ENCODE data around the gene HTR2C. TPM values are rescaled to one million over a fixed set of nuclear protein-coding genes. Genes with fewer than 3 reads are reported as not detected.

The HTR2C gene
- total and polyA plus RNA-seq, 2 of the 4 experiments (the other 2 are of a cell fraction), result not detected

DNA sequence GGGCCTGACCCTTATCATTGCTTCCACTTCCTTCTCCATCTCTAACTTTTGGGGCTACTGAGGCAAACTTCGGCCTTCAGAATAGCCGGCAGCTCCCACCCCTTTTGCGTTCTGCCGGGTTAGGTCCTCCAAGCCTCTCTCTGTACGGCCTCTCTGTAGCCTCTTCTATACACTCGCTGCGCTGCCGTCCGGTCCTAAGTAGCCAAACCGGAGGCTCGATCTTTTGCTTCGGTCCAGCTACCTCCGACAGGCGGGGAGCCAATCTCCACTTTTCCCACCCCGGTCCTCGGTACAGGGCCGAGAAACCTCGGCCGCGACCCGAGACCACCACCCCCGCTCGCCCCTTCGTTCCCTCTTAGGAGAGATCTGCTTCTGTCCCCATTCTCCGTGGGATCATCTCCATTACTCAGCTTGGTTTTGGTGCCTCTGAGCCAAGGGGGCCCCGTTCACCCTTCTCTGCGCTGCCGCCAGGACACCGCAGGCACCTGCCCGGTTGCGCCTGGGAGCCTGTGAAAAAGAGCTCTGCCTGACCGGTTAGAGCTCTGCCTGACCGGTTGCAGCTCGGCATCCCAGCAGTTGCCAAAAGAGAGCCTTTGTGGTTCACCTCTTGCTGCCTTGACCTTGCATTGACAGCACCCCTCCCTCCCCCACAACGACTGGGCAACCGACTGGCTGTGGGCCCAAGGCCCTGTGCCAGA, 1.0 kb upstream of the HTR2C start:
- dilution Hi-C loops (cut with HindIII; ENCODE audit: low sequenced_read_pairs, unreplicated experiment), result no loop called here
- TF ChIP-seq BHLHE40 (IDR thresholded peaks at IDR 0.05; ENCODE audit: low read depth, low read length) (no peak), MXI1 (IDR thresholded peaks at IDR 0.05; ENCODE audit: borderline replicate concordance, low read depth, low read length) (no peak), RFX5 (IDR thresholded peaks at IDR 0.05; ENCODE audit: low read depth, low read length) (no peak), CEBPB (IDR thresholded peaks at IDR 0.05; ENCODE audit: low read depth, low read length) (no peak), FOS (IDR thresholded peaks at IDR 0.05; ENCODE audit: low read depth, low read length) (no peak), POLR2A (IDR thresholded peaks at IDR 0.05; ENCODE audit: low read depth, low read length) (no peak), SMC3 (IDR thresholded peaks at IDR 0.05; ENCODE audit: low read depth, low read length) (no peak), RAD21 (IDR thresholded peaks at IDR 0.05; ENCODE audit: low read length) (no peak), MAZ (IDR thresholded peaks at IDR 0.05; ENCODE audit: borderline replicate concordance, low read depth, low read length) (no peak), RCOR1 (IDR thresholded peaks at IDR 0.05; ENCODE audit: insufficient replicate concordance, low read length) (no peak), MAFK (IDR thresholded peaks at IDR 0.05; ENCODE audit: low read depth, low read length) (no peak), NFE2L2 (IDR thresholded peaks at IDR 0.05; ENCODE audit: low read depth, low read length) (no peak), CHD1 (IDR thresholded peaks at IDR 0.05; ENCODE audit: low read depth, low read length) (no peak)
- TF ChIP-seq, protein P1, sequence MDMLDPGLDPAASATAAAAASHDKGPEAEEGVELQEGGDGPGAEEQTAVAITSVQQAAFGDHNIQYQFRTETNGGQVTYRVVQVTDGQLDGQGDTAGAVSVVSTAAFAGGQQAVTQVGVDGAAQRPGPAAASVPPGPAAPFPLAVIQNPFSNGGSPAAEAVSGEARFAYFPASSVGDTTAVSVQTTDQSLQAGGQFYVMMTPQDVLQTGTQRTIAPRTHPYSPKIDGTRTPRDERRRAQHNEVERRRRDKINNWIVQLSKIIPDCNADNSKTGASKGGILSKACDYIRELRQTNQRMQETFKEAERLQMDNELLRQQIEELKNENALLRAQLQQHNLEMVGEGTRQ (IDR thresholded peaks at IDR 0.05; ENCODE audit: low read depth, low read length), result no peak
- TF ChIP-seq, protein P2, sequence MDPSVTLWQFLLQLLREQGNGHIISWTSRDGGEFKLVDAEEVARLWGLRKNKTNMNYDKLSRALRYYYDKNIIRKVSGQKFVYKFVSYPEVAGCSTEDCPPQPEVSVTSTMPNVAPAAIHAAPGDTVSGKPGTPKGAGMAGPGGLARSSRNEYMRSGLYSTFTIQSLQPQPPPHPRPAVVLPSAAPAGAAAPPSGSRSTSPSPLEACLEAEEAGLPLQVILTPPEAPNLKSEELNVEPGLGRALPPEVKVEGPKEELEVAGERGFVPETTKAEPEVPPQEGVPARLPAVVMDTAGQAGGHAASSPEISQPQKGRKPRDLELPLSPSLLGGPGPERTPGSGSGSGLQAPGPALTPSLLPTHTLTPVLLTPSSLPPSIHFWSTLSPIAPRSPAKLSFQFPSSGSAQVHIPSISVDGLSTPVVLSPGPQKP (IDR thresholded peaks at IDR 0.05; ENCODE audit: borderline replicate concordance, low read depth, low read length), result no peak
- TF ChIP-seq, protein P3, sequence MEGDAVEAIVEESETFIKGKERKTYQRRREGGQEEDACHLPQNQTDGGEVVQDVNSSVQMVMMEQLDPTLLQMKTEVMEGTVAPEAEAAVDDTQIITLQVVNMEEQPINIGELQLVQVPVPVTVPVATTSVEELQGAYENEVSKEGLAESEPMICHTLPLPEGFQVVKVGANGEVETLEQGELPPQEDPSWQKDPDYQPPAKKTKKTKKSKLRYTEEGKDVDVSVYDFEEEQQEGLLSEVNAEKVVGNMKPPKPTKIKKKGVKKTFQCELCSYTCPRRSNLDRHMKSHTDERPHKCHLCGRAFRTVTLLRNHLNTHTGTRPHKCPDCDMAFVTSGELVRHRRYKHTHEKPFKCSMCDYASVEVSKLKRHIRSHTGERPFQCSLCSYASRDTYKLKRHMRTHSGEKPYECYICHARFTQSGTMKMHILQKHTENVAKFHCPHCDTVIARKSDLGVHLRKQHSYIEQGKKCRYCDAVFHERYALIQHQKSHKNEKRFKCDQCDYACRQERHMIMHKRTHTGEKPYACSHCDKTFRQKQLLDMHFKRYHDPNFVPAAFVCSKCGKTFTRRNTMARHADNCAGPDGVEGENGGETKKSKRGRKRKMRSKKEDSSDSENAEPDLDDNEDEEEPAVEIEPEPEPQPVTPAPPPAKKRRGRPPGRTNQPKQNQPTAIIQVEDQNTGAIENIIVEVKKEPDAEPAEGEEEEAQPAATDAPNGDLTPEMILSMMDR (conservative IDR thresholded peaks at IDR 0.05; ENCODE audit: low read depth, low read length), result no peak
- POLR2A ChIA-PET (ENCODE audit: unreplicated experiment), result no interaction called here

More for the DNA sequence above, 1.0 kb upstream of the HTR2C start:
- no peak overlapping the region for H3K56ac ChIP-seq (ENCODE audit: extremely low read depth, insufficient read depth, low read length)
- H3K4me3 ChIP-seq (ENCODE audit: insufficient read depth, low read depth, low read length), result no peak overlapping the region
- no peak overlapping the region for H3K14ac ChIP-seq (replicated peaks; ENCODE audit: low read depth, low read length)
- H3K23ac ChIP-seq (ENCODE audit: low read depth, low read length), result no peak overlapping the region
- H3K9me3 ChIP-seq (ENCODE audit: control insufficient read depth, insufficient read depth, low read length), result peaks cover 4% of the 10 kb centered on the region; the same call in 1 of the 2 replicates
- CTCF ChIA-PET, result no interaction called here
- H4K8ac ChIP-seq (ENCODE audit: low read depth in 2 of 2, low read length in 2 of 2), result no peak overlapping the region
- no peaks in the 10 kb centered on the region for H3K9me1 ChIP-seq (ENCODE audit: insufficient read depth, low read length)
- no peak overlapping the region for H3K4me2 ChIP-seq (ENCODE audit: low read depth, low read length)
- H3K27ac ChIP-seq (ENCODE audit: insufficient read depth, low read length), result no peak overlapping the region
- H4K20me1 ChIP-seq (ENCODE audit: insufficient read depth, low read length), result no peaks in the 10 kb centered on the region
- H4K91ac ChIP-seq (ENCODE audit: insufficient read depth, low read depth, low read length), result no peak overlapping the region
- peaks cover 41% of the 10 kb centered on the region for H3K27me3 ChIP-seq (ENCODE audit: control insufficient read depth, insufficient read depth, low read length)
- no peak overlapping the region for H2BK20ac ChIP-seq (ENCODE audit: low read depth, low read length)
- H2AK5ac ChIP-seq (ENCODE audit: low read depth, low read length), result no peak overlapping the region
- intact Hi-C loops (cut with micrococcal nuclease), result no loop called here
- no peak overlapping the region for H4K5ac ChIP-seq (ENCODE audit: low read depth, low read length)
- no peak for ATAC-seq (ENCODE audit: low read depth)
- in situ Hi-C loops (cut with MboI; ENCODE audit: low sequenced_read_pairs), result no loop called here
- H2BK5ac ChIP-seq (ENCODE audit: low read depth, low read length, poor library complexity, severe bottlenecking), result no peak overlapping the region
- no peak overlapping the region for H3K9ac ChIP-seq (ENCODE audit: low read depth, low read length)
- H3K4me1 ChIP-seq (ENCODE audit: control insufficient read depth, insufficient read depth, low read length), result no peaks in the 10 kb centered on the region
- H3K36me3 ChIP-seq (ENCODE audit: control insufficient read depth, insufficient read depth, low read length), result no peaks in the 10 kb centered on the region
- H2AK9ac ChIP-seq (replicated peaks; ENCODE audit: low read depth, low read length, poor library complexity), result no peak overlapping the region
- no peak overlapping the region for H2BK120ac ChIP-seq (ENCODE audit: low read depth, low read length)
- no peak overlapping the region for H2BK15ac ChIP-seq (ENCODE audit: low read depth, low read length)
- H3K4ac ChIP-seq (ENCODE audit: low read depth, low read length), result no peak overlapping the region
- no peak for DNase-seq
- no peak overlapping the region for H3K18ac ChIP-seq (ENCODE audit: low read depth, low read length)
- H3K79me1 ChIP-seq (ENCODE audit: low read depth in 1 of 2, low read length in 2 of 2), result no peaks in the 10 kb centered on the region
- no TSS peak for BruUV-seq (replicated peaks)
- H2AFZ ChIP-seq (replicated peaks; ENCODE audit: low read length, poor library complexity), result no peak overlapping the region
- WGBS, 2 experiments (ENCODE audit: extremely low coverage in 2 of 2, insufficient read length in 1 of 2), result 11% methylated on average over 23 of the region's 36 CpGs; no CpG with 5 or more reads in 1 of the 2 experiments
